SU-DHL-6 (cell line): ENCODE data around the gene SLC13A5.

ENCODE experiments used
- H2AFZ ChIP-seq: fragments of 200-600 bp; sonication (generic); 2 replicates; pipeline ENCODE4 v1.6.1; 2014; ENCODE audit warnings: low read depth, mild to moderate bottlenecking, moderate library complexity, mixed read lengths, antibody characterized with exemption, low read length; ENCODE audit not compliant: severe bottlenecking
- H3F3A ChIP-seq: fragments of 200-600 bp; shearing (Covaris generic); 2 replicates; pipeline ENCODE4 v1.6.0; 2016; ENCODE audit warnings: antibody characterized with exemption, mild to moderate bottlenecking; ENCODE audit not compliant: insufficient read depth
- H3K27ac ChIP-seq: fragments of 200-600 bp; sonication (generic); 2 replicates; pipeline ENCODE4 v1.5.1; 2016; ENCODE audit warnings: low read depth, mild to moderate bottlenecking, low read length, moderate library complexity, mixed read lengths
- H3K27me3 ChIP-seq: fragments of 200-600 bp; sonication (generic), shearing (Covaris generic); 2 replicates; pipeline ENCODE4 v1.6.0; 2014; ENCODE audit warnings: mild to moderate bottlenecking, low read length
- H3K36me3 ChIP-seq: fragments of 200-600 bp; sonication (generic); 2 replicates; pipeline ENCODE4 v1.6.1; 2014; ENCODE audit warnings: mild to moderate bottlenecking, low read length, mixed read lengths
- H3K4me2 ChIP-seq: fragments of 300-600, 200-600 bp; shearing (Covaris generic), sonication (generic); 2 replicates; pipeline ENCODE4 v1.6.0; 2014; ENCODE audit warnings: low read length, low read depth, mild to moderate bottlenecking; ENCODE audit not compliant: poor library complexity, severe bottlenecking
- H3K4me3 ChIP-seq: fragments of 200-600 bp; sonication (generic); 2 replicates; pipeline ENCODE4 v1.5.1; 2014; ENCODE audit warnings: antibody characterized with exemption, low read length, mild to moderate bottlenecking, mixed read lengths; ENCODE audit not compliant: insufficient read depth, poor library complexity, severe bottlenecking
- H3K79me2 ChIP-seq: fragments of 200-600 bp; sonication (generic); 2 replicates; pipeline ENCODE4 v1.6.1; 2014; ENCODE audit warnings: mild to moderate bottlenecking, low read length, moderate library complexity; ENCODE audit not compliant: insufficient read depth
- H3K9ac ChIP-seq: fragments of 200-600 bp; sonication (generic); 2 replicates; pipeline ENCODE4 v1.7.0; 2014; ENCODE audit warnings: mild to moderate bottlenecking, low read length
- H3K9me2 ChIP-seq: fragments of 200-600 bp; sonication (generic); replicated peaks from 2 replicates; pipeline ENCODE4 v1.6.1; 2014; ENCODE audit warnings: low read length; ENCODE audit not compliant: insufficient read depth
- H3K9me3 ChIP-seq: fragments of 200-600 bp; sonication (generic); 2 replicates; pipeline ENCODE4 v1.6.1; 2014; ENCODE audit warnings: low read length, mixed read lengths; ENCODE audit not compliant: insufficient read depth
- H4K20me1 ChIP-seq: fragments of 200-600 bp; sonication (generic); 2 replicates; pipeline ENCODE4 v1.6.1; 2014; ENCODE audit warnings: low read depth, mild to moderate bottlenecking, antibody characterized with exemption, low read length, moderate library complexity, mixed read lengths
- EZH2phosphoT487 ChIP-seq: fragments of 200-600 bp; sonication (generic), shearing (Covaris generic); conservative IDR thresholded peaks from 2 replicates; pipeline ENCODE4 v1.6.1; 2018; ENCODE audit warnings: mild to moderate bottlenecking, antibody characterized with exemption, low read length, moderate library complexity, mixed read lengths
- TF ChIP-seq, protein P1 (sequence below): fragments of 200-600 bp; sonication (generic); IDR thresholded peaks from one replicate; pipeline ENCODE4 v1.5.1; 2017; ENCODE audit warnings: antibody characterized with exemption, mild to moderate bottlenecking, low read length, moderate library complexity; ENCODE audit not compliant: insufficient read depth, poor library complexity, severe bottlenecking

Gene SLC13A5

DNA sequence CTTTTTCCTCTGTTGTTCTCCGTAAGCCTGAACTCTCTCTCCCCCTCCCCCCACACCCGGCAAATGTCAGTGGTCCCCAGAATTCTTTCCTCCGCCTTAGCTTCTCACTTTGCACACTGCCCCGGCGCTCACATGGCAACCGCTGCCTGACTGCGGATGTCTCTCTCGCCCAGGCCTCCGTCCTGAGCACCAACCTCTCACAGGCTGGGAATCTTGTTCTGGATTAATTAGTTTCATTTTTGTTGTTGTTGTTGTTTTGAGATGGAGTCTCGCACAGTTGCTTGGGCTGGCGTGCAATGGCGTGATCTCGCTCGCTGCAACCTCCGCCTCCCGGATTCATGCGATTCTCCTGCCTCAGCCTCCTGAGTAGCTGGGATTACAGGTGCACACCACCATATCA, 45.0 kb downstream of the SLC13A5 start:
- Histone ChIP-seq H3K36me3 (no peaks in the 10 kb centered on the region), H3K9ac (no peak overlapping the region), H3K79me2 (no peaks in the 10 kb centered on the region), H3F3A (no peaks in the 10 kb centered on the region), H2AFZ (no peak overlapping the region), H3K9me2 (no peaks in the 10 kb centered on the region), H3K4me3 (no peak overlapping the region), H3K27ac (no peak overlapping the region), H3K9me3 (no peaks in the 10 kb centered on the region), H3K27me3 (no peaks in the 10 kb centered on the region), H4K20me1 (no peaks in the 10 kb centered on the region), H3K4me2 (no peak overlapping the region)
- TF ChIP-seq EZH2phosphoT487, result no peak
- TF ChIP-seq, protein P1, sequence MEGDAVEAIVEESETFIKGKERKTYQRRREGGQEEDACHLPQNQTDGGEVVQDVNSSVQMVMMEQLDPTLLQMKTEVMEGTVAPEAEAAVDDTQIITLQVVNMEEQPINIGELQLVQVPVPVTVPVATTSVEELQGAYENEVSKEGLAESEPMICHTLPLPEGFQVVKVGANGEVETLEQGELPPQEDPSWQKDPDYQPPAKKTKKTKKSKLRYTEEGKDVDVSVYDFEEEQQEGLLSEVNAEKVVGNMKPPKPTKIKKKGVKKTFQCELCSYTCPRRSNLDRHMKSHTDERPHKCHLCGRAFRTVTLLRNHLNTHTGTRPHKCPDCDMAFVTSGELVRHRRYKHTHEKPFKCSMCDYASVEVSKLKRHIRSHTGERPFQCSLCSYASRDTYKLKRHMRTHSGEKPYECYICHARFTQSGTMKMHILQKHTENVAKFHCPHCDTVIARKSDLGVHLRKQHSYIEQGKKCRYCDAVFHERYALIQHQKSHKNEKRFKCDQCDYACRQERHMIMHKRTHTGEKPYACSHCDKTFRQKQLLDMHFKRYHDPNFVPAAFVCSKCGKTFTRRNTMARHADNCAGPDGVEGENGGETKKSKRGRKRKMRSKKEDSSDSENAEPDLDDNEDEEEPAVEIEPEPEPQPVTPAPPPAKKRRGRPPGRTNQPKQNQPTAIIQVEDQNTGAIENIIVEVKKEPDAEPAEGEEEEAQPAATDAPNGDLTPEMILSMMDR, result no peak

DNA sequence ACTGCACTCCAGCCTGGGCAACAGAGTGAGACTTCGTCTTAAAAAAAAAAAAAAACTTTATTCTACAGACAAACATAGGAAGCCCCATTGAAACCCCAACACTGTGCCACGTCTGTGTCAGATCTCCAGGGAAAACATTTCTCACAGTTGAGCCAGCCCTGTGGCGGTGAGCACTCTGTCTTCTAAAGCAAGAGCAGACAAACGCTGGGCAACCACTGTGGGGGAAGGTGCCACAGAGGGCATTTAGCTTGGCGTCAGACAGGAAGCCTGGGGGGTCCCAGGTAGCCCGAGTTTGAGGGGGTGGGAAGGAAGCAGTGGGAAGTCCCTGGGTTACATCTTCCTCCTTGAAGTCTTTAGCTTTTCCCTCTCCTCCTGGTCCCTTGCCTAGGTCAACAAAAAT, 45.7 kb downstream of the SLC13A5 start:
- no peaks in the 10 kb centered on the region for H3K79me2 ChIP-seq

DNA sequence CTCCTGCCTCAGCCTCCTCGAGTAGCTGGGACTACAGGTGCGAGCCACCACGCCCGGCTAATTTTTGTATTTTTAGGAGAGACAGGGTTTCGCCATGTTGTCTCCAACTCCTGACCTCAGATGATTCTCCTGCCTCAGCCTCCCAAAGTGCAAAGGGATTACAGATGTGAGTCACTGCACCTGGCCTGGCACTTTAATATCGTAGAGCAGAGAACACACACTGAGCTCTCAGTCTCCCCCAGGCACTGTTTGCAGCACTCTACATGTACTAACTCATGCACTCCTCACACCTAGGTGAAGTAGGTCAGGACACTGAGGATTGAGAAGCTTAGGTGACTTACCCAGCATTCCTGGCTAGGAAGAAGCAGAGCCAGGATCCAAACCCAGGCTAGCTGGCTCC, 46.6 kb downstream of the SLC13A5 start:
- H3K4me2 ChIP-seq, result no peak overlapping the region
- TF ChIP-seq, protein P1, result no peak
- TF ChIP-seq EZH2phosphoT487, result no peak

More for the DNA sequence above, 45.7 kb downstream of the SLC13A5 start:
- H3K4me2 ChIP-seq, result no peak overlapping the region
- no peaks in the 10 kb centered on the region for H3K9me2 ChIP-seq
- no peaks in the 10 kb centered on the region for H3K27me3 ChIP-seq
- no peak for TF ChIP-seq EZH2phosphoT487
- TF ChIP-seq, protein P1, result no peak
- no peak overlapping the region for H2AFZ ChIP-seq
- H3K9me3 ChIP-seq, result no peaks in the 10 kb centered on the region
- H3F3A ChIP-seq, result no peaks in the 10 kb centered on the region
- H3K36me3 ChIP-seq, result no peaks in the 10 kb centered on the region
- H3K4me3 ChIP-seq, result no peak overlapping the region
- no peak overlapping the region for H3K27ac ChIP-seq
- no peak overlapping the region for H3K9ac ChIP-seq
- no peaks in the 10 kb centered on the region for H4K20me1 ChIP-seq

More for the DNA sequence above, 46.6 kb downstream of the SLC13A5 start:
- H2AFZ ChIP-seq, result no peak overlapping the region
- H3K27me3 ChIP-seq, result no peaks in the 10 kb centered on the region
- H3K9me2 ChIP-seq, result no peaks in the 10 kb centered on the region
- no peaks in the 10 kb centered on the region for H4K20me1 ChIP-seq
- no peaks in the 10 kb centered on the region for H3K79me2 ChIP-seq
- no peak overlapping the region for H3K27ac ChIP-seq
- H3K9ac ChIP-seq, result no peak overlapping the region
- no peaks in the 10 kb centered on the region for H3K9me3 ChIP-seq
- no peaks in the 10 kb centered on the region for H3F3A ChIP-seq
- H3K4me3 ChIP-seq, result no peak overlapping the region
- no peaks in the 10 kb centered on the region for H3K36me3 ChIP-seq
